BE2C (cell line): ENCODE data around the gene HIVEP2.

Source experiments
- DNase-seq: peaks from one replicate; pipeline ENCODE4 v3.0.0-alpha.2; 2020
- H3K27me3 ChIP-seq: fragments of 250-450 bp; sonication (Bioruptor Pico); 2 replicates; pipeline ENCODE4 v1.5.1; 2020; ENCODE audit warnings: mild to moderate bottlenecking
- H3K36me3 ChIP-seq: fragments of 250-450 bp; sonication (Bioruptor Pico); 2 replicates; pipeline ENCODE4 v1.5.1; 2020; ENCODE audit warnings: mild to moderate bottlenecking
- H3K4me1 ChIP-seq: fragments of 250-450 bp; sonication (Bioruptor Pico); 2 replicates; pipeline ENCODE4 v1.5.1; 2020
- H3K4me3 ChIP-seq: 2 replicates; pipeline ENCODE4 v1.5.1; 2011; ENCODE audit warnings: low read depth, low read length
- H3K9me3 ChIP-seq: fragments of 250-450 bp; sonication (Bioruptor Pico); 2 replicates; pipeline ENCODE4 v1.5.1; 2020
- CTCF ChIP-seq: IDR thresholded peaks from 2 replicates; pipeline ENCODE4 v1.5.1; 2012; ENCODE audit warnings: mild to moderate bottlenecking, low read depth, low read length

The HIVEP2 gene

GRCh38 chr6:142929751-142930358 is 15.1 kb downstream of the HIVEP2 start:
- H3K4me3 ChIP-seq: no peak overlapping the region
- H3K4me1 ChIP-seq: no peaks in the 10 kb centered on the region
- no peak for TF ChIP-seq CTCF

GRCh38 chr6:142927904-142928303 is 17.1 kb downstream of the HIVEP2 start:
- no peak for DNase-seq
- H3K4me3 ChIP-seq: no peak overlapping the region
- no peaks in the 10 kb centered on the region for H3K9me3 ChIP-seq
- no peaks in the 10 kb centered on the region for H3K36me3 ChIP-seq
- no peak for TF ChIP-seq CTCF
- no peaks in the 10 kb centered on the region for H3K4me1 ChIP-seq
- peaks cover 54% of the 10 kb centered on the region for H3K27me3 ChIP-seq

More at GRCh38 chr6:142929751-142930358, 15.1 kb downstream of the HIVEP2 start:
- DNase-seq: no peak
- peaks cover 54% of the 10 kb centered on the region for H3K27me3 ChIP-seq
- H3K9me3 ChIP-seq: no peaks in the 10 kb centered on the region
- no peaks in the 10 kb centered on the region for H3K36me3 ChIP-seq

- TF ChIP-seq CTCF: no peak
- no peak for DNase-seq
- Histone ChIP-seq H3K36me3 (no peaks in the 10 kb centered on the region), H3K27me3 (peaks cover 54% of the 10 kb centered on the region), H3K4me3 (no peak overlapping the region), H3K9me3 (no peaks in the 10 kb centered on the region), H3K4me1 (no peaks in the 10 kb centered on the region)
These were observed 17.8 kb downstream of the HIVEP2 start for GRCh38 chr6:142927271-142927580.

GRCh38 chr6:142926494-142927270 is 18.3 kb downstream of the HIVEP2 start:
- Histone ChIP-seq H3K36me3 (no peaks in the 10 kb centered on the region), H3K27me3 (peaks cover 54% of the 10 kb centered on the region), H3K4me1 (no peaks in the 10 kb centered on the region), H3K4me3 (no peak overlapping the region), H3K9me3 (no peaks in the 10 kb centered on the region)
- TF ChIP-seq CTCF: no peak
- no peak for DNase-seq

GRCh38 chr6:142926177-142926493 is 18.8 kb downstream of the HIVEP2 start:
- no peaks in the 10 kb centered on the region for H3K36me3 ChIP-seq
- H3K27me3 ChIP-seq: peaks cover 58% of the 10 kb centered on the region
- no peak overlapping the region for H3K4me3 ChIP-seq
- no peak for DNase-seq
- TF ChIP-seq CTCF: no peak
- no peaks in the 10 kb centered on the region for H3K4me1 ChIP-seq
- H3K9me3 ChIP-seq: no peaks in the 10 kb centered on the region

- no peaks in the 10 kb centered on the region for H3K36me3 ChIP-seq
- no peaks in the 10 kb centered on the region for H3K4me1 ChIP-seq
- H3K4me3 ChIP-seq: no peak overlapping the region
- peaks cover 58% of the 10 kb centered on the region for H3K27me3 ChIP-seq
- no peak for TF ChIP-seq CTCF
- no peaks in the 10 kb centered on the region for H3K9me3 ChIP-seq
- DNase-seq: no peak
These were observed 19.3 kb downstream of the HIVEP2 start for GRCh38 chr6:142925575-142926110.
